Stimulated activated CD4-positive, alpha-beta T cell treated with anti-CD3 and anti-CD28 coated beads, Interleukin-15, amount 100 ng/mL, for 48 hours (primary cell): Measurements from ENCODE around the gene CTDSPL.
"Not testable (repeated sequence)": the region's sequence is repeated elsewhere in the genome, so short reads cannot be mapped to it uniquely, and the experiment has no call there.

Experiments
- DNase-seq, 2 donors: peaks; one replicate each; pipeline ENCODE4 v3.0.0-alpha.2; 2020; ENCODE audit warnings: low read depth in 2 of 2

The CTDSPL gene

GRCh38 chr3:38018296-38019266 is 156.9 kb downstream of the CTDSPL start:
- no peak for DNase-seq

- DNase-seq, result no peak
Observed at GRCh38 chr3:38019658-38020341, 158.1 kb downstream of the CTDSPL start.

GRCh38 chr3:38020342-38020726 is 158.7 kb downstream of the CTDSPL start:
- DNase-seq, result no peak

GRCh38 chr3:38021196-38021595 is 159.5 kb downstream of the CTDSPL start:
- DNase-seq, result no peak

- DNase-seq, result no peak
Observed at GRCh38 chr3:38022301-38022700, 160.6 kb downstream of the CTDSPL start.

- no peak for DNase-seq
Observed at GRCh38 chr3:38022896-38023709, 161.4 kb downstream of the CTDSPL start.

- no peak for DNase-seq
Observed at GRCh38 chr3:38026856-38027255, 165.2 kb downstream of the CTDSPL start.

GRCh38 chr3:38027466-38028465 is 166.1 kb downstream of the CTDSPL start:
- no peak for DNase-seq

GRCh38 chr3:38028621-38029361 is 167.1 kb downstream of the CTDSPL start:
- DNase-seq, result no peak

- peak in 1 of 2 donors; percentile 14 for DNase-seq
Observed at GRCh38 chr3:38029400-38030125, 167.9 kb downstream of the CTDSPL start, which contains the start of gene PLCD1. Gene PLCD1 (minus strand): TSS chr3:38029642. CDS start chr3:38029539, 103 bp downstream.

GRCh38 chr3:38030126-38031021 is 168.7 kb downstream of the CTDSPL start:
- DNase-seq, result no peak

- DNase-seq, result peak in 1 of 2 donors; percentile 29
Observed at GRCh38 chr3:38031022-38031994, 169.6 kb downstream of the CTDSPL start.

GRCh38 chr3:38032328-38032865 is 170.7 kb downstream of the CTDSPL start:
- no peak for DNase-seq

GRCh38 chr3:38033586-38033985 is 171.9 kb downstream of the CTDSPL start:
- not testable (repeated sequence) for DNase-seq
